Ishikawa (cell line): ENCODE measurements around the gene ERGIC1.

ENCODE experiments used
- CEBPB ChIP-seq: IDR thresholded peaks from 2 replicates; pipeline ENCODE4 v1.6.1; 2012
- CREB1 ChIP-seq: IDR thresholded peaks from 2 replicates; pipeline ENCODE4 v1.6.1; 2012; ENCODE audit warnings: low read depth
- EGR1 ChIP-seq: IDR thresholded peaks from 2 replicates; pipeline ENCODE4 v1.6.1; 2012
- EP300 ChIP-seq: IDR thresholded peaks from 2 replicates; pipeline ENCODE4 v1.6.1; 2012; ENCODE audit warnings: borderline replicate concordance
- FOXM1 ChIP-seq: IDR thresholded peaks from 2 replicates; pipeline ENCODE4 v1.6.1; 2012; ENCODE audit warnings: low read depth, borderline replicate concordance
- MAX ChIP-seq: IDR thresholded peaks from 2 replicates; pipeline ENCODE4 v1.6.1; 2012
- NFIC ChIP-seq: IDR thresholded peaks from 2 replicates; pipeline ENCODE4 v1.6.1; 2012
- RAD21 ChIP-seq: IDR thresholded peaks from 2 replicates; pipeline ENCODE4 v1.6.1; 2012; ENCODE audit warnings: low read depth
- TAF1 ChIP-seq: IDR thresholded peaks from 2 replicates; pipeline ENCODE4 v1.6.1; 2012; ENCODE audit warnings: low read depth, mild to moderate bottlenecking
- TCF12 ChIP-seq: IDR thresholded peaks from 2 replicates; pipeline ENCODE4 v1.6.1; 2012; ENCODE audit warnings: low read depth
- TEAD4 ChIP-seq: IDR thresholded peaks from 2 replicates; pipeline ENCODE4 v1.6.1; 2012
- YY1 ChIP-seq: IDR thresholded peaks from 2 replicates; pipeline ENCODE4 v1.6.1; 2012; ENCODE audit warnings: low read depth
- ZBTB7A ChIP-seq: IDR thresholded peaks from 2 replicates; pipeline ENCODE4 v1.6.1; 2012; ENCODE audit warnings: low read depth
- TF ChIP-seq, protein P1 (sequence below): IDR thresholded peaks from 2 replicates; pipeline ENCODE4 v1.6.1; 2012
- TF ChIP-seq, protein P2 (sequence below): IDR thresholded peaks from 2 replicates; pipeline ENCODE4 v1.6.1; 2012; ENCODE audit warnings: low read depth, mild to moderate bottlenecking

Gene ERGIC1

GRCh38 chr5:172952034-172952511 is 118.0 kb downstream of the ERGIC1 start:
- TF ChIP-seq MAX, result 0 out of 2 replicates have a peak, but pooled peaks have one; percentile 6
- TF ChIP-seq YY1, result no peak
- no peak for TF ChIP-seq TCF12
- TF ChIP-seq NFIC, result 0 out of 2 replicates have a peak, but pooled peaks have one; percentile 18
- TF ChIP-seq ZBTB7A, result no peak
- 0 out of 2 replicates have a peak, but pooled peaks have one; percentile 41 for TF ChIP-seq FOXM1
- TF ChIP-seq, protein P1, sequence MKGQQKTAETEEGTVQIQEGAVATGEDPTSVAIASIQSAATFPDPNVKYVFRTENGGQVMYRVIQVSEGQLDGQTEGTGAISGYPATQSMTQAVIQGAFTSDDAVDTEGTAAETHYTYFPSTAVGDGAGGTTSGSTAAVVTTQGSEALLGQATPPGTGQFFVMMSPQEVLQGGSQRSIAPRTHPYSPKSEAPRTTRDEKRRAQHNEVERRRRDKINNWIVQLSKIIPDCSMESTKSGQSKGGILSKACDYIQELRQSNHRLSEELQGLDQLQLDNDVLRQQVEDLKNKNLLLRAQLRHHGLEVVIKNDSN, result no peak
- peak; percentile 50; the same call in 1 of the 2 replicates for TF ChIP-seq EP300
- TF ChIP-seq EGR1, result no peak
- TF ChIP-seq CREB1, result no peak
- TF ChIP-seq CEBPB, result no peak
- TF ChIP-seq TEAD4, result peak; percentile 72
- TF ChIP-seq RAD21, result no peak

DNA sequence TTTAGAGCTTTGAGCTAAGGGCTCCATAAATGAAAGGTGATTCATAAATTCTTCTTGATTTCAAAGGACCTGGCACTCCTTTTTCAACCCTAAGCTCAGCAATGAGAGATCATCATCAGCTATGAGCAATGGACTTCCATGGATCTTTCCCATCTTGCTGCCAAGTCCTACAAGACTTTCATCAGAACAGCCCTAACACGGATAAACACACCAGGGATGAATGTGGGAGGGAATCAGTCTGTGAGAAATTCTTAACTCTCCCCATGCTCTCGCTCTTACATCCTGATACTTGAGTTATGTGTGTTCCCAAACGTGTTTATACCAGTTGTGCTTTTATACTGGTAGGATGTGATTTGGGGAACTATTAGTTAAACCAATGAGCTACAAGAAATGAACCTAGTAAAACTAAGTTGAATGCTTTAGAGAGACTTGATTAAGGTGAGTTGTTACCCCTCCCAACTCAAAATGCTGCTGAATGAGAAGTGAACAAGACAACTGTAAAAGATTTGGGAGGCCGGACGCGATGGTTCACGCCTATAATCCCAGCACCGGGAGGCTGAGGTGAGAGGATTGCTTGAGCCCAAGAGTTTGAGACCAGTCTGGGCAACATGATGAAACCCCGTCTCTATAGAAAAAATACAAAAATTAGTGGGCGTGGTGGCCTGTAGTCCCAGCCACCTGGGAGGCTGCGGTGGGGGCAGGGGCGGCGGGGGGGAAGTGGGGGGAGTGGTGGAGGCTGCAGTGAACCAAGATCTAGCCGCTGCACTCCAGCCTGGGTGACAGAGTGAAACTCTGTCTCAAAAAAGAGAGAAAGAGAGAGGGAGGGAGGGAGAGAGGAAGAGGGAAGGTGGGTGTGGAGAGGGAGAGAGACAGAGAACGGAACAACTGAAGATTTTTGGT is 120.0 kb downstream of the ERGIC1 start:
- TF ChIP-seq RAD21 (no peak), TEAD4 (no peak), FOXM1 (no peak), ZBTB7A (no peak), EGR1 (no peak), EP300 (no peak)
- TF ChIP-seq, protein P2, sequence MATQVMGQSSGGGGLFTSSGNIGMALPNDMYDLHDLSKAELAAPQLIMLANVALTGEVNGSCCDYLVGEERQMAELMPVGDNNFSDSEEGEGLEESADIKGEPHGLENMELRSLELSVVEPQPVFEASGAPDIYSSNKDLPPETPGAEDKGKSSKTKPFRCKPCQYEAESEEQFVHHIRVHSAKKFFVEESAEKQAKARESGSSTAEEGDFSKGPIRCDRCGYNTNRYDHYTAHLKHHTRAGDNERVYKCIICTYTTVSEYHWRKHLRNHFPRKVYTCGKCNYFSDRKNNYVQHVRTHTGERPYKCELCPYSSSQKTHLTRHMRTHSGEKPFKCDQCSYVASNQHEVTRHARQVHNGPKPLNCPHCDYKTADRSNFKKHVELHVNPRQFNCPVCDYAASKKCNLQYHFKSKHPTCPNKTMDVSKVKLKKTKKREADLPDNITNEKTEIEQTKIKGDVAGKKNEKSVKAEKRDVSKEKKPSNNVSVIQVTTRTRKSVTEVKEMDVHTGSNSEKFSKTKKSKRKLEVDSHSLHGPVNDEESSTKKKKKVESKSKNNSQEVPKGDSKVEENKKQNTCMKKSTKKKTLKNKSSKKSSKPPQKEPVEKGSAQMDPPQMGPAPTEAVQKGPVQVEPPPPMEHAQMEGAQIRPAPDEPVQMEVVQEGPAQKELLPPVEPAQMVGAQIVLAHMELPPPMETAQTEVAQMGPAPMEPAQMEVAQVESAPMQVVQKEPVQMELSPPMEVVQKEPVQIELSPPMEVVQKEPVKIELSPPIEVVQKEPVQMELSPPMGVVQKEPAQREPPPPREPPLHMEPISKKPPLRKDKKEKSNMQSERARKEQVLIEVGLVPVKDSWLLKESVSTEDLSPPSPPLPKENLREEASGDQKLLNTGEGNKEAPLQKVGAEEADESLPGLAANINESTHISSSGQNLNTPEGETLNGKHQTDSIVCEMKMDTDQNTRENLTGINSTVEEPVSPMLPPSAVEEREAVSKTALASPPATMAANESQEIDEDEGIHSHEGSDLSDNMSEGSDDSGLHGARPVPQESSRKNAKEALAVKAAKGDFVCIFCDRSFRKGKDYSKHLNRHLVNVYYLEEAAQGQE, result no peak

GRCh38 chr5:172954751-172955159 is 120.7 kb downstream of the ERGIC1 start:
- TF ChIP-seq NFIC (no peak), MAX (no peak), EP300 (no peak), CREB1 (no peak), TCF12 (no peak), FOXM1 (no peak), TAF1 (no peak), YY1 (no peak), TEAD4 (no peak), RAD21 (no peak), CEBPB (no peak)
- TF ChIP-seq, protein P2, result no peak

GRCh38 chr5:172956228-172956627 is 122.2 kb downstream of the ERGIC1 start:
- TF ChIP-seq RAD21 (no peak), EGR1 (no peak), EP300 (no peak), FOXM1 (no peak)

DNA sequence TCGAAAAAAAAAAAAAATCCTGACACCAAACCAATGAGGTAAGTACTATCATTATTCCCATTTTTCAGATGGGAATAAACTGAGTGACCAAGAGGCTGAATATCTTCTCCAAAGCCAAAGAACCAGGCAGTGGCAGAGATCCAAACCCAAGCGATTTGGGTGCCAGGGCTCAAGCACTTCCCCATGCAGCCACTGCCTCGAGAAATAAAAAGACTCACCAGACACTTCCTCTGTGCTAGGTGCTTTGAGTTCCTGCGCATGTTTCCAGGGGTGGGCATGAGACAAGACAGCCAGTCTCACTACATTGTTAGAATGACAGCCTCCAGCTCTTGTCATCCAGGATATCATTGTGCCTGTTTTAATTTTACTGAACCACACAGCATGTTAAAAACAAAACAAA is 122.9 kb downstream of the ERGIC1 start:
- TF ChIP-seq EP300, result no peak
- no peak for TF ChIP-seq NFIC
- TF ChIP-seq, protein P2, result no peak
- no peak for TF ChIP-seq FOXM1
- no peak for TF ChIP-seq CEBPB
- no peak for TF ChIP-seq TCF12
- TF ChIP-seq, protein P1, result no peak
- no peak for TF ChIP-seq RAD21
- no peak for TF ChIP-seq ZBTB7A
- no peak for TF ChIP-seq MAX
- TF ChIP-seq YY1, result no peak
- TF ChIP-seq TEAD4, result no peak
- TF ChIP-seq CREB1, result no peak
- TF ChIP-seq TAF1, result no peak
- TF ChIP-seq EGR1, result no peak
